Sigmoid colon (tissue), 4 donors: ENCODE data around the gene SP5.

Source experiments
- CTCF ChIP-seq, 4 experiments: fragments of 450-650 bp in 3 of 4; fragments of 200-600 bp in 1 of 4; IDR thresholded peaks; one replicate each; pipeline ENCODE4 v1.5.1; 2016 to 2019; ENCODE audit warnings: antibody characterized with exemption in 4 of 4, mild to moderate bottlenecking in 3 of 4, moderate library complexity in 2 of 4
- POLR2A ChIP-seq, 2 donors: fragments of 450-650 bp; IDR thresholded peaks; one replicate each; pipeline ENCODE4 v1.6.1; 2016; ENCODE audit warnings: antibody characterized with exemption in 2 of 2, mild to moderate bottlenecking in 2 of 2, moderate library complexity in 2 of 2
- POLR2AphosphoS5 ChIP-seq, 4 donors: sonication (generic); formaldehyde crosslinking; IDR thresholded peaks; one replicate each; pipeline ENCODE4 v1.6.1; 2017; ENCODE audit warnings: antibody characterized with exemption in 4 of 4

- TF ChIP-seq CTCF (IDR thresholded peaks at IDR 0.05) (no peak), POLR2AphosphoS5 (IDR thresholded peaks at IDR 0.05) (no peak), POLR2A (IDR thresholded peaks at IDR 0.05) (no peak)
These were observed 44.5 kb upstream of the SP5 start for GRCh38 chr2:170670651-170671050.
